H1 (cell line): ENCODE data around the gene LMNTD2. TPM values are rescaled to one million over a fixed set of nuclear protein-coding genes. Genes with fewer than 3 reads are reported as not detected.

Source experiments
- GTF2F1 ChIP-seq: IDR thresholded peaks from 2 replicates; pipeline ENCODE4 v1.6.1; 2012; ENCODE audit warnings: low read depth, low read length, improper control_type of control experiment, borderline replicate concordance
- POLR2AphosphoS5 ChIP-seq: IDR thresholded peaks from 2 replicates; pipeline ENCODE4 v1.6.1; 2011; ENCODE audit warnings: low read depth, low read length
- polyA plus RNA-seq, 7 experiments: library from polyadenylated mRNA; depleted of rRNA in 3 of 7; stranded (reverse) in 5 of 7; unstranded in 2 of 7; fragments of >200 nt in 5 of 7; fragments of 200-250 nt in 2 of 7; gene quantifications; 1 replicate in 5 of 7; 2 replicates in 1 of 7; 4 replicates in 1 of 7; pipeline versions ENCODE4 v1.2.1 to v1.2.3, GENCODE V29; 2011 to 2013; ENCODE audit warnings: missing spikeins in 2 of 7, mixed read lengths in 2 of 7
- total RNA-seq: library from RNA; stranded (reverse); fragmentation: NEBNext Ultra II Directional; extraction: Animal tissue kit (Norgen Biotek cat#: 25700); gene quantifications from 2 replicates; pipeline ENCODE4 v1.2.1, GENCODE V29; 2021

Gene LMNTD2
- total and polyA plus RNA-seq, 2 of the 8 experiments (the other 6 are each of a cell fraction or from before 2014, with no cell fraction given), result 1.6 to 3.1 TPM

GRCh38 chr11:551131-551530, 9.4 kb downstream of the LMNTD2 start (continued):
- TF ChIP-seq GTF2F1, result no peak
- TF ChIP-seq POLR2AphosphoS5, result no peak
- TF ChIP-seq, all 59 proteins: peak for 0
